GM23338 (cell line): ENCODE data around the gene MCTP1.

Experiments used
- CREB1 ChIP-seq: fragments of 250-450 bp; sonication (Bioruptor Pico); IDR thresholded peaks from 2 replicates; pipeline ENCODE4 v1.5.0; 2020; ENCODE audit warnings: low read depth, mild to moderate bottlenecking, moderate library complexity
- CTCF ChIP-seq, 2 experiments: fragments of 200-600 bp in 1 of 2; sonication (generic) in 1 of 2; conservative IDR thresholded peaks; 2 replicates each; pipeline versions ENCODE4 v1.5.1 to v1.6.1; 2016 to 2017; ENCODE audit warnings: antibody characterized with exemption in 2 of 2, low read depth in 2 of 2, mild to moderate bottlenecking in 2 of 2, moderate library complexity in 1 of 2
- ETS1 ChIP-seq: IDR thresholded peaks from 2 replicates; pipeline ENCODE4 v1.6.1; 2016; ENCODE audit warnings: antibody characterized with exemption
- EZH2 ChIP-seq: fragments of 200-600 bp; sonication (generic); IDR thresholded peaks from one replicate; pipeline ENCODE4 v1.8.0; 2017; ENCODE audit warnings: antibody characterized with exemption, mild to moderate bottlenecking, low read depth; ENCODE audit not compliant: unreplicated experiment
- POLR2AphosphoS5 ChIP-seq: IDR thresholded peaks from 2 replicates; pipeline ENCODE4 v1.6.1; 2016; ENCODE audit warnings: antibody characterized with exemption, low read depth
- REST ChIP-seq: IDR thresholded peaks from one replicate; pipeline ENCODE4 v1.6.1; 2018; ENCODE audit warnings: antibody characterized with exemption; ENCODE audit not compliant: unreplicated experiment

GRCh38 chr5:95304711-95305110 is 19.8 kb upstream of the MCTP1 start:
- TF ChIP-seq REST (no peak), EZH2 (no peak), CTCF (conservative IDR thresholded peaks at IDR 0.05; ENCODE audit: low read depth in 2 of 2) (no peak), ETS1 (no peak), CREB1 (CRISPR knock-in tag) (no peak), POLR2AphosphoS5 (no peak)
